Stimulated activated CD8-positive, alpha-beta memory T cell treated with anti-CD3 and anti-CD28 coated beads, Interleukin-7, amount 100 ng/mL, for 48 hours (primary cell): ENCODE results near the gene ACSL3.
"Not testable (repeated sequence)": the region's sequence is repeated elsewhere in the genome, so short reads cannot be mapped to it uniquely, and the experiment has no call there.

Experiments
- DNase-seq, 2 donors: peaks; one replicate each; pipeline ENCODE4 v3.0.0-alpha.2; 2020; ENCODE audit warnings: low read depth in 1 of 2; ENCODE audit errors: extremely low read depth in 1 of 2

ACSL3 gene

DNA sequence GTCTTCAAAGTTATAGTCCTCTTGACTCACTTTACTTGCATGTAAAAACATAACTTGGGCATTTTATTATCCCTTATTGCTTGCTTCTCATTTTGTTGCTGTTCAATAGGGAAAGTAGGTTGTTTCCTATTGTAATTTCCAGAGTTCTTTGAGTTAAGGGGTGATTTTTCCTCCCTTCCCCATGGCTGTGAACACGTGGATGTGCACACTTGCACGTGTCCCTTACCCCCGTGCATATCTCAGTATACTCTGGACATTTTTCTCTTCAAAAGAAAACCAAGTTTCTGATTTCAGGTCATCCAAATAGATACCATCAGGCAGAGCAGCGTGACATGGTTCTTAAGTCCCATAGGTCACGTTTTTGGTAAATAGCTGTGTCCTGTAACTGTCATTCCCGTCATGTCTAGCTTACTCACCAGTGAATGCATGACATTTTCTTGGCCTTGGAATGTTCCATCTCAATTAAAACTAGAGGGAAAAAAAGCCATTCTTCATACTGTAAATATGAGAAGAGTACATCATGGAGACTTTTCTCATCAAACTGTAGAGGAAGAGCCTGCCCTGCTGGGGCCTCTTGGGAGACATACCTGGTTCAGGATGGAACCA, 107.8 kb downstream of the ACSL3 start:
- no peak for DNase-seq

DNA sequence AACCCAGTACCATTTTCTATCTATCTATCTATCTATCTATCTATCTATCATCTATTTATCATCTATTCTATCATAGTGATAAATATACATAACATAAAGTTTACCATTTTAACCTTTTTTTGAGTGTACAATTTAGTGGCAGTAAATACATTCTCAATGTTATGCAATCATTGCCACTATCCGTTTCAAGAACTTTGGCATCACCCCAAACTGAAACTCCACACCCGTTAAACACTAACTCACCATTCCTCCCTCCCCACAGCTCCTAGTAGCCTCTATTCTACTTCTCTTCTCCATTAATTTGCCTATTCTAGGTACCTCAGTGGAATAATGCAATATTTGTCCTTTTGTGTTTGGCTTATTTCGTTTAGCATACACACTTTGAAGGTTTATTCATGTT, 108.7 kb downstream of the ACSL3 start:
- no peak for DNase-seq

DNA sequence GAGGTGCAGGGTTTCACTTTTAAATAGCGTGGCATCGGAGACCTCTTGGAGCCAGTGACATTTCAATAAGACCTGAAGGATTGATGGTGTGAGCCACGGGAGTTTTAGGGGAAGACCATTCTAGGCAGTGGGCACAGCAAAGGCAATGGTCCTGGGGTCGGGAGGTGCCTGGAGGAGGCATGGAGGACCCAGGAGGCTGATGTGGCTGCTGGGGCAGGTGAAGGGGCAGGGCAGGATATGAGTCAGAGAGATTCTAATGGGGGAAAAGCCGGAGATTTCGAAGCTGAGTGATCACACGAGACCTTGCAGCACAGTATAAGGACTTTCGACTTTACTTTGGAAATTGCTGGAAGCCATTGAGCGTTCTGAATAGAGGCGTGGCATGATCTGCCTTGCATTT, 111.6 kb downstream of the ACSL3 start:
- no peak for DNase-seq

DNA sequence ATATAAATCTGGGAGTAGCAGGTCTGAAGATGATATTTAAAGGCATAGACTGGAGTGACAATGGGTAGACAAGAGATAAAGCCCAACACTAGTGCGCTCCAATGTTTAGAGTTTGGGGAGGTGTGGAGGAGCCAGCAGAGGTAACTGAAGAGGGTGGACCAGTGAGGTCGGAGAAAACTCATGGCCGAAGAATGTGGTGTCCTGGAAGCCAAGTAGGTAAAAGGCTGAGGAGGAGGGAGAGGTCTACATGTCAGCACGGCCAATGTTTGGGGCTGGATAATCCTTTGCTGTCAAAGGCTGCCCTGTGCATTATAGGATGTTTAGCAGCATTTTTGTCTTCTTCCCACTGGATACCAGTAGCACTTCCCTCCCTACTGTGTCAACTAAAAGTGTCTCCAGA, 112.4 kb downstream of the ACSL3 start:
- DNase-seq = no peak

DNA sequence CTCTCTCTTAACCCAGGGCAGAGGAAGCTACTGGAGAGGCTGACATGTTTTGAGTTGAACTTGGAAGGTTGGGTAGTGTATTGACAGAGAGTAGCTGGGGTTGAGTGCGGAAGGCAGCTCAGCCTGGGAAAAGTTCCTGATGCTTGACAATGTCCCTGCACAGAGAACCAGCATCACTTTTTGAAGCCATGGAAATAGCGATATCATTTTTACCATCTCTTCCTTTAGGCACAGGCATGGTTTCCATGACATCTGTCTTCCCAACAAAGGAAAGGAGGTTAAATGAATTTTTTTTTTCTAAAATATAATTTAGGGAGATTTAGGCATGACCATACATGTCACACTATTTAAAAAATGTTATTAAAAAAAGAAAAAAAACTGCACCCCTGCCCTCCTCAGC, 112.9 kb downstream of the ACSL3 start:
- DNase-seq = no peak

DNA sequence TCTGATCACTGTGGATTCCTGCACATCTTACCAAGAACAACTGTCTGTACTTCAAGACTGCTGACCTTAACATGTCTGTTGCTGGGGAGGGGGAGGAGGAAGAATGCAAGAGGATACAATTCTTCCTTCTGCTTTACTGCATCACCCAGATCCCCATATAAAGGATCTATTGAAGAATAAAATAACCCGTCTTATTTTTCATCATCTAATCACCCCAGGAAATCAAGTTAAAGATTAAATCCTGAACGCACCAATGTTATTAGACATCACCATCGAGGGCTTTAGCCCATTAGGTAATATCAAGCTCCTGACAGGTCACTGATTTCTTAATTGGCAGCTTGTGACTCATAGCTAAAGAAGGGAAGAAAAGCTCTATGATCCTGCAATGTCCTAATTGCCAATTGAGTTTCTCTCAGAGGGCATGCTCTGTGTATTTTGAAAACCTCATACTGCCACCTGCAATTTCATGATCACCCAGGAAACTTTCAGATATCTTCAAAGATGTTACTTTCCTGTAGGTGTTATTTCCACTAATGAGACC, 115.8 kb downstream of the ACSL3 start:
- no peak for DNase-seq

DNA sequence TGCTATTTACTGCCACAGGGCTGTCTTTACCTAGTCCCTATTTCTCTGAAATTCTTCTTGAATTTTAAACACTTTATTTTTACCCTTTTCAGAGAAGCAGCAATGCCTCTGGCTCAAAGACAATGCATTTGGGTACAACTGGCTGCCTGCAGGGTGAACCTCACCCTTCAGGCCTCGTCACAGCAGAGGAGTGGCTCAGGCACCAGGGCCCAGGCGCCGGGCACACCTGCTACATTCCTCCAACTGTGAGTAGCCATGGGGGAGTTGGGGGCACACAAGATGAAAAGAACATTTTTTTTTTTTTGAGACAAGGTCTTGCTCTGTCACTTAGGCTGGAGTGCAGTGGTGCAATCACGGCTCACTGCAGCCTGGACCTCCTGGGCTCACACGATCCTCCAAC, 116.3 kb downstream of the ACSL3 start:
- no peak for DNase-seq

DNA sequence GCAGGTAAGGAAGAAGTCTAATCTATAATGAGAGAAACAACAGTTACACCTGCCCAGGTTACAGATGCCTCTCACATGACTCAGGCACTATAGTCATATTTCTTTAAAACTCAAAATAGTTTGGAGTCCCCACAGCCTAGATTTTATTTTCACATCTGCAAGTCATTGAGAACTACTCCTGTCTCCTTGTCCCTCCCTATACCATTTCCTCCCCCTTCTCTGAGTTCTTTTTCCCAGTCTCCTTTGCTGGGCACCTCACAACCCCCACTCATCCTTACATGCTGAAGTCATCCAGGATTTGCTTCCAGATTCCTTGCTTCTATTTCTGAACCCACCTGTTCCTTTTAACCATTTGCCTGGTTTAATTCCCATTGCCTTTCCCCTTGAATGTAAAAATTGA, 118.0 kb downstream of the ACSL3 start:
- DNase-seq = no peak

DNA sequence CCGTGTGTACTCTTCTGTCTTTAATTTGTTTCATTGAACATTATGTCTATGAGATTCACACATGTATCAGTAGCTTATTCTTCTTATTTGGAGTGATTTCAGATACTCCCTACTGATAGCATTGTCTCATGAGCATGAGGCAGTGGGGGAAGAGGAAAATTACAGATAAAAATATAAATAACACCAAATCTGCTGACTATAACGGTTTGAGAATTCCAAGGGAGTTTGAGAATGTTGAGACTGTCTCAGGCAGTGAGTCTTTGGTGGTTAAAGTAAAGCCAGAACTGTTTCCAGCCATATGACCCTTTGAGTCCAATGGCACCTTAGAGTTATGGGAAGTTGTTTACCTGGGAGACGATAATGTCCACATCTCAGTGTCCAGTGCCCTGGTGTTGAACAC, 118.6 kb downstream of the ACSL3 start:
- DNase-seq = no peak

DNA sequence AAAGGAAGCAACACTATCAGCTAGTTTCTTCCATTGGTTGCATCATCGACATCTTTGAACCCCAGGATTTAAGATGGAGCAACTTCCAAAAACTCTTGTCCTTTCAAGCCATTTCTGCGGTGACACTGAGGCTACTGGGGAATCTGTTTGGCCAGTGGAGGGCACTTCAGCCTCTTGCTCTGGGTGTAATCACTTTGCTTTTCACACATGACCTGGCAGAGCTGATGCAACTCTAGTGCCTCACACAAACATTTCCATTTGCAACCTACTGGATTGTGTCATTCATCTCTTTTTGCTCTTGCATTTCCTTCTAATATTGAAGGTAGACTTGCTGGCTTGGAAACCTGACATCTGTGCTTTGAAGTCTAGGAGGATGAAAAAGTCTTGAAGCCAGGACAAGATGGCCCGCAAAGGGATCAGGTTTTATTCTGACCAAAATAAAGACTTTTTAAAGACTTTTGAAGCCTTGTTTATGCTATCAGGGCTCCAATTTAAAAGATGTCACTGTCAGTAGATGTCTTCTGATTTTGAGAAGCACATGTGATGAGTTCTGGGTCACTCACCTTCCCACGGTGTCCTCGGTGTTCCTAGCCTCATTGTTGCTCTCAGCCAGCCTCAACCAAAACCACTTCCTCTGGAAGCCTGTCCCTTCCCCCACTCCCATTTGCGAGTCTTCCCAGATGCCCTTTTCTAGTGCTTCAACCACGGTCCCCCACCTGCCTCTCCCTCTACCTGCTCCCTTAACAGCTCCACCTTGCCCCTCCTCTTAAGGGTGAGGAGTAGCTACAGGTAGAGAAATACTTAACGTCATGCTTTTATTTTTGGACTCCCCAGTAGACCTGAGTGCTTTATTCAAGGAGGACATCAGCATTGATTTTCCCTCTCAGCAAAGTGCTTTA, 121.4 kb downstream of the ACSL3 start:
- DNase-seq = no peak

DNA sequence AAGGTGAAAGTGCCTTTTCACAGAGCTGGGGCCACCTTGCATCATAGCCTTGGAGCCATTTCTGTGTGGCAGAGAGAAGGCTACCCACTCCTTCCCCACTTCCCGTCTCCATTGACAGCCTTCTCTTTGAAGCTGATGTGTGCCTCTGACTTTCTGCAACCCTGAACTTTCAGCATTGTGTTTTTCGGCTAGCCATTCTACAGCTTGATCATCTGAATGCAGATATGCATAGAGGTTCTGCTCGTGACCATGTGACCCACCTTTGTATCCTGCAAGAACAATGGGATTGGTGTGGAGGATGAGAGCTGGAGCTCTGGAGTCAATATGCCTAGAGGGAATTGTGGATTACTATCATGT, 122.1 kb downstream of the ACSL3 start:
- DNase-seq = no peak

DNA sequence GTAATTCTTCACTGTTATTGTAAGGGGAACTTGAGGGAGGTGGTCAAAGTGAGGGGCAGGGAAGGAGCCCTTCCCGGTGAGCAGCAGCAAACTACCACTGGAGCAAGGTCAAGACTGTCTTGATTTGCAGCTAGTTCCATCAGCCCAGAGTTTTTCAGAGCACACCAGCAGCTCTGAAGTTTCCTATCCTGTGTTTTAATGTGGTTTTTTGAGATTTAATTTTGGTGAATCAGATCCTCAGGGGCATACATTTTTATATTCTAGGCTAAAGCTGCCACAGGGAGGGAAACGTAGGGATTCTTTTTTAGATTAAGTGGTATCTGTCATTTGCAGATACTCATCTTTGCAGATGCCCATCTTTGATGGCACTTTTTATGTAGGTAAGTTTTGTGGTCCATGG, 124.1 kb downstream of the ACSL3 start:
- DNase-seq = no peak

DNA sequence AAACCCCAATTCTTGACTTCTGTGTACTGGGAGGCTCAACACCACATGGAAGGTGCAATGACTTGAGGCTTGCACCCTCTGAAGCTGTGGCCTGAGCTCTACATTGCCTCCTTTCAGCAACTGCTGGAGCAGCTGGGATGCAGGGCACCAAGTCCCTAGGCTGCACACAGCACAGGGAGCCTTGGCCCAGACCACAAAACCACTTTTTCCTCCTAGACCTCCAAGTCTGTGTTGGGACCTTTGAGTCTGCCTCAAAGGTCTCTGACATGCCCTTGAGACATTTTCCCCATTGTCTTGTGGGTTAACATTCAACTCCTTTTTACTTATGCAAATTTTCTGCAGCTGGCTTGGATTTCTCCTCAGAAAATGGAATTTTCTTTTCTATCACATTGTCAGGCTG, 128.6 kb downstream of the ACSL3 start:
- no peak for DNase-seq

DNA sequence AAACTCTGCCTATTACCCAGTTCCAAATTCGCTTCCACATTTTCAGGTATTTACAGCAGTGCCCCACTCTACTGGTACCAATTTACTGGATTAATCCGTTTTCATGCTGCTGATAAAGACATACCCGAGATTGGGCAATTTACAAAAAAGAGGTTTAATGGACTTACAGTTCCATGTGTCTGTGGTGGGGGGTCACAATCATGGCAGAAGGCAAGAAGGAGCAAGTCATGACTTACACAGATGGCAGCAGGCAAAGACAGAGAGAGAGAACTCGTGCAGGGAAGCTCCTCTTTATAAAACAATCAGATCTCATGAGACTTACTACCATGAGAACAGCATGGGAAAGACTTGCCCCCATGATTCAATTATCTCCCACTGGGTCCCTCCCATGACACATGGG, 129.4 kb downstream of the ACSL3 start:
- DNase-seq = not testable (repeated sequence)

DNA sequence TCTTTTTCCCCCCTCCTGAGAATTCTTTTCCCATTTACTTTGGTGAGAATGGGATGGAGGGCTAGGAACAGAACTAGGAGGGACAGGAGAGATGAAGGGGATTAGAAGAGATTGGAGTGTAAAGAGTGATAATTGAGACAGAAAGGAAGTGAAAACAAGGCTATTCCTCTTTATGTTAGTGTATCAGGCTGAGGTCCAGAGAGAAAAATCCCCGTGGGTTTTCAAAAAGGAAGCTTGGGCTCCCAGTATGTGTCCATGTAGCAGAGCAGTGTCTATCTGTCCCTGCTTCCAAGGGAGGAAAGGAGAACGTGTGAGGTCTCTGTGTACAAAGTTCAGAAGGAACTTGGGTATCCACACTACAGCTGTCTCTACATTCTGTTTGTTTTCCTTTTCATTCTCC, 131.3 kb downstream of the ACSL3 start:
- DNase-seq = no peak
